ENCODE measurements around the gene JAZF1. TPM values are rescaled to one million over a fixed set of nuclear protein-coding genes. Genes with fewer than 3 reads are reported as not detected.

The JAZF1 gene
- polyA plus RNA-seq, 3 donors, result 2.6 to 25.1 (median 8.3) TPM

GRCh38 chr7:27976531-27976930 is 204.1 kb downstream of the JAZF1 start:
- 87 to 96% (median 89%) methylated on average over 1 of the region's 1 CpG for WGBS, 3 donors

DNA sequence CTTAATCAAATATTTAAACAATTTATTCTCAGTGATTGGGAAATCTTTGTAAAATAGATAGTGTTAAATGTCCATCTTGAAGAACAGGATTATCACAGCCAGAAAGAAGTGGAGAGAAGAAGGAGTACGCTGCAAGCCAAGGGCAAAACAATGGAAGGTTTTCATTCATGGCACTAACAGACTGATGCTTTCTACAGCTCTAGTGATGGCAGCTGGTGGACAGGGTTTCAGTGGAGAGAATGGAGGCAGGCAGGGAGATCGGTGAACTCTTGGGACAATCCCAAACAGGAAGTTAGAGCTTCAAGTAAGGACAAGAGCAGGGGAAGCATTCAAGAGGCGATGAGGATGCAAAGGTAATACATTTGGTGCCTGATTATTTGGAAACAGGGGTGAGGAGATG is 207.0 kb downstream of the JAZF1 start:
- WGBS, 3 donors, result 89 to 97% (median 94%) methylated on average over 3 of the region's 3 CpGs
- H3K27ac ChIP-seq (ENCODE audit: low read depth, low read length), result no peak overlapping the region

More at GRCh38 chr7:27976531-27976930, 204.1 kb downstream of the JAZF1 start:
- no peak overlapping the region for H3K27ac ChIP-seq (ENCODE audit: low read depth, low read length)

- WGBS, 3 donors, result 48 to 93% (median 60%) methylated on average over 2 of the region's 2 CpGs
- H3K27ac ChIP-seq (ENCODE audit: low read depth, low read length), result no peak overlapping the region
Observed at GRCh38 chr7:27972276-27972675, 208.3 kb downstream of the JAZF1 start.

GRCh38 chr7:27971171-27971812 is 209.3 kb downstream of the JAZF1 start:
- WGBS, 3 donors, result 84 to 91% (median 84%) methylated on average over 12 of the region's 12 CpGs
- no peak overlapping the region for H3K27ac ChIP-seq (ENCODE audit: low read depth, low read length)

GRCh38 chr7:27970350-27970749 is 210.2 kb downstream of the JAZF1 start:
- no peak overlapping the region for H3K27ac ChIP-seq (ENCODE audit: low read depth, low read length)
- WGBS, 3 donors, result 69 to 82% (median 82%) methylated on average over 4 of the region's 4 CpGs

DNA sequence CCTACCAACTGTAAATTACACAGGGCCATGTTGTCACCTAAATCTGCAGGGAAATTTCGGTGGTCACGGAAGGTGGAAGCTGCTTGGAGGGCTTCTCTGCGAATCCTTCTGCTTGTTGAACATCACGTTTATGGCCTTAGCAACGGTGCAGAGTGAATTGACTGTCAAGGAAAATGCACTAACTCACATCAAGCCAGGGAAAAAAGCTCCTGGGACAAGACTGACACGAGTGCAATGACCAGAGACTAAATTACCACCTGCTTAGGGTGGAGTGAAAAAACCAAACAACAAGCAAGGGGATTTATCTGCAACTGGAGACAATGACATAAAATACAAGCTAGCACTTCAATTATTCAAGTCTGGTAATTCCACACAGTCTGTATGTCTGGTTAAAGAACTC is 211.2 kb downstream of the JAZF1 start:
- WGBS, 3 donors, result 82 to 91% (median 91%) methylated on average over 6 of the region's 6 CpGs
- H3K27ac ChIP-seq (ENCODE audit: low read depth, low read length), result no peak overlapping the region

DNA sequence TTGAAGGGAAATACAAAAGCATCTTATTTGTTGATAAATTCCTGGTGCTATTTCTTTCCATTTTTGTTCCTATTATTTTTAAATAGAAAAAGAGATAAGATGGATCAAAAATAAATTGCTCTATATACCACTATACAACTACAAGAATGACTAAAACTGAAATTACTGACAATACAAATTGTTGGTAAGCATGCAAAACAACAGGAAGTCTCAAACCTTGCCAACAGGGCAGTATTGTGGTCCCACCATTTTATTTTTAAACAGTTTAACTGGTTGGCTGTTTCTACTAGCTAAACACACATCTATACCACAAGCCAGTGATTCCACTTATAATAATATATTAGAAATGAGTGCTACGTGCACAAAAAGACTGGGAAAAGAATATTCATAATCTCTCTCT is 213.0 kb downstream of the JAZF1 start:
- whole genome bisulfite sequencing, 3 donors, result 93 to 100% (median 97%) methylated on average over 1 of the region's 1 CpG
- no peak overlapping the region for H3K27ac ChIP-seq (ENCODE audit: low read depth, low read length)

GRCh38 chr7:27966219-27966780 is 214.3 kb downstream of the JAZF1 start:
- 59 to 83% (median 70%) methylated on average over 3 of the region's 3 CpGs for WGBS, 3 donors
- no peak overlapping the region for H3K27ac ChIP-seq (ENCODE audit: low read depth, low read length)

DNA sequence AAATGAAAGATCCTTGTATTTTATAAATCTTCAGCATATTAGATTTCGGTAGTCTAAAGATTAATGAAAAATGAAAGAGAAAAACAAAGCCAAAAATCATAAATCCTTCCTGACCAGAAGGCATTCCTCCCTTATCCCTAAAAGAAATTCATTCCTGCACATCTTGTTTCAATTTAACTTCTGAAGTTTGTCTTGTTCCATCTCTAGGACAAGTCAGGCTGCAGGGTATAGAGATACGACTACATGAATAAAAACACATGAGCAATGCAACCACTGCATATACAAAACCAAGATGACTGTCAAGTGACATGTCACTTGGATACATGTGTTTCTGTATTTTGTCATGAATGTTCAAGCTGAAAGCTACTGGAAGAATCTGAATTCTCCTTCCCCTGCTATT is 214.9 kb downstream of the JAZF1 start:
- no peak overlapping the region for H3K27ac ChIP-seq (ENCODE audit: low read depth, low read length)
- 68 to 77% (median 72%) methylated on average over 2 of the region's 2 CpGs for WGBS, 3 donors

DNA sequence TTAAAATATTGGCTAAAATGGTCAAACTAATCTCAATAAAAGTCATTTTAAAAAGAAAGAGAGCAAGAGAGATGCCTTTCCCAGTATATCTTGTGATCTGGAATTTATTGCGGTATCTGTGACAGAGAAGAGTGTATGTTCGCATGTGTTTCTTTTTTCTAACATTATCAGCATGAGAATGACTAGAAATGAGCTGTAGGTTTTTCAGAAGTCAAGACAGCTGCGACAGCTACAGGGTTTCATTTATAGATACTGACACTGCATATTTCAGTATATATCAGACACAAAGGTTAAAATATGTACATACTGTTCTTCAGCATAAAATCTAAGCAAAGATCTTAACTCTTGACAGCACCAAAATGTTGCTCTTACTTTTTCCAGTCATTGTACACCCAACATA is 215.8 kb downstream of the JAZF1 start:
- H3K27ac ChIP-seq (ENCODE audit: low read depth, low read length), result no peak overlapping the region
- WGBS, 3 donors, result 90 to 95% (median 95%) methylated on average over 3 of the region's 3 CpGs

- no peak overlapping the region for H3K27ac ChIP-seq (ENCODE audit: low read depth, low read length)
- WGBS, 3 donors, result 91 to 98% (median 95%) methylated on average over 1 of the region's 1 CpG
Observed at GRCh38 chr7:27963056-27963455, 217.5 kb downstream of the JAZF1 start.

- no peak overlapping the region for H3K27ac ChIP-seq (ENCODE audit: low read depth, low read length)
Observed at GRCh38 chr7:27962273-27962672, 218.3 kb downstream of the JAZF1 start.

DNA sequence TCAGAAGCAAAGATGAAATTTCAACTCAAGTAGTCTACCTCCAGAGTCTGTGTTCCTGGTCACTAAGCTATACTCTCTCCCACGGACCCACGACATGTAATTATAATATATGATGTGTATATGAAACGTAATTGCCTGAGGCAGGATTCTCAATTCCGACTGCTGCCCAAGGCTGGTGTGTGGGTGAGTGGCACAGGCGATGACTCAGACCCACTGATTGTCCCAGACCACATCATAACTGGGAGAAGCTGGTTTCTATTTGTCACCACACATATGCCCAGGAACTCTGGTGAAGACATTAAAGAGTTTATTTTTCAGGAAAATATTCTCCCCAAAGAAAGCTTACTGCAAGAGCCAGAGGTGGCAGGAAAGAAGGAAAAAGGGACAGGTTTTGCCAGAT is 219.3 kb downstream of the JAZF1 start:
- H3K27ac ChIP-seq (ENCODE audit: low read depth, low read length), result no peak overlapping the region
- WGBS, 3 donors, result 92 to 96% (median 93%) methylated on average over 5 of the region's 5 CpGs

DNA sequence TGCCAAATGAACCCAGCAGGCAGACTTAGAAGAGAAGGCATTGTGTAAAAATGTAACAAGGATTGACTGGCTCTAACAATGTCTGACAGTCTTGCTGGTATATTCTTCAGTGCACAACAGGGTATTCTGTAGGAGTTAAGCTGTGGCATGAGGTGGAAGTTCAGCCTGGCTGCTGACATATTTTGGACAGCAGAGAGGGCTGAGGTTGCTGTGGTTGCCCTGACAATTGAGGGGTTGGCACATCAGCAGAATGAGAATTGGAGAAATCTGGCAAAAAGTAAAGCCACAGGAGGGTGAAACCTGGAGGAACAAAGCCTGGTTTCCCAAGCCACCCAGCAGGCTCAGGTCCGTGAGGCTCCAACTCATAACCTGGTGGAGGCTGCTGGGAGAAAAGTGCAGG is 220.2 kb downstream of the JAZF1 start:
- H3K27ac ChIP-seq (ENCODE audit: low read depth, low read length), result no peak overlapping the region
- WGBS, 3 donors, result 83 to 100% (median 100%) methylated on average over 1 of the region's 1 CpG

- H3K27ac ChIP-seq (ENCODE audit: low read depth, low read length), result no peak overlapping the region
Observed at GRCh38 chr7:27958933-27959548, 221.6 kb downstream of the JAZF1 start.

DNA sequence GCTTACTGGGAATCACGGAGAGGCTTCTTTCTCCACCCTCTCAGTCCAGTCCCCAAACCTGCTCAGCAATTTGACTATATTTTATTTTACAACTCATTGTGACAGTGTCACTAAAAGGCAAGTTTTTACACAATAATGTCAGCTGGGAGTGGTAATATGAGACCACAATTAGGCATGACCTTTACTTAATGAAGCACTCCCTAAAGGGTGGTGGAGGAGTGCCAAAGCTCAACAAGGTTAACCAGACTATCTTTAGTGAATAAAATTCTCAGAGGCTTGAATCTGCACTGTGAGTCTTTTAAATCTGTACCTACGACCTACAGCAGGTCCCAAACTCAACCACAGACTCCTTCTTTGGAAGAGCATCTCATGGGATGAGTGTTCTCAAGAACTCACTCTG is 225.0 kb downstream of the JAZF1 start:
- no peak overlapping the region for H3K27ac ChIP-seq (ENCODE audit: low read depth, low read length)
- 86 to 91% (median 87%) methylated on average over 2 of the region's 2 CpGs for WGBS, 3 donors

GRCh38 chr7:27955011-27955410 is 225.6 kb downstream of the JAZF1 start:
- H3K27ac ChIP-seq (ENCODE audit: low read depth, low read length), result no peak overlapping the region
- WGBS, 3 donors, result 70 to 89% (median 82%) methylated on average over 3 of the region's 3 CpGs

DNA sequence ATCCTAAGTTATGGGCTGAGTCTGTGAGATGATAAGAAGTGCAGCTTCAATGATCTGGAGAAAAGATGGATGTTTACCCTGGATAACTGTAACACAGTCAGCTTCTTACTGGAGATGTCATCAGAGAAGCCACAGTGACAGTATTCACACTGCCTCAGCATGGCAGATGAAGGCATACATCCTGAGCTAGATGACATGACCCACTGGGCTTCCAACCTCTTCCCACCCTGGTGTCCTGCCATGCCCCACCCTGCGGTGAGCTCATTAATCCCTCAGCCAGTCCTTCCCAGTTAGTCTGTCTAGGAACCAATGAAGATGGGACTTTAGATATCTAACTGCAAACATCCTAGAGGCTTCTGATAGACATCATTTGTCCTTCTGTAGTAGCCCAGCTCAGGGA is 226.8 kb downstream of the JAZF1 start:
- WGBS, 3 donors, result 98 to 100% (median 100%) methylated on average over 1 of the region's 1 CpG

DNA sequence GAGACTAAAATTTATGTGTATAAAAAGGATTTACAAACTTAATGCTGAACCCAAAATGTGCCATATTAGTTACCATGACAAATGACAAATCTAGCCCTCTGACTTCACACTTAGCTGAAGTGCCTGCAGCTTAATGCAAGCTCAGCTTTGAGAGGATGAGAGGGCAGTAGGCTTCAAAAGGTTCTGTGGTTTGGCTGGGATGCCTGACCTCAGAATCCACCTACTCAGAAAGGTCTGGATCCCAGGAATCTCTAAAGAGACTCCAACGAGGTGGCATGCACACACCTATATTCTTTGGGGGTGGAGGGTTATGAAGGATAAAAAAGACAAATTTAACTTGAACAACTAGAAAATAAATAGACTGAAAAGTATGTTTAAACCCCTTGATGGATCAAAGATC is 227.2 kb downstream of the JAZF1 start:
- WGBS, 3 donors, result 59 to 78% (median 72%) methylated on average over 1 of the region's 1 CpG
- H3K27ac ChIP-seq (ENCODE audit: low read depth, low read length), result no peak overlapping the region

More for the DNA sequence above, 226.8 kb downstream of the JAZF1 start:
- H3K27ac ChIP-seq (ENCODE audit: low read depth, low read length), result no peak overlapping the region
